Fibroblast of mammary gland (primary cell): ENCODE data around the gene CCR6.
"Not testable (repeated sequence)": the region's sequence is repeated elsewhere in the genome, so short reads cannot be mapped to it uniquely, and the experiment has no call there.

Source experiments
- DNase-seq: peaks from one replicate; pipeline ENCODE4 v3.0.0-alpha.2; 2010; ENCODE audit warnings: low read depth
- H3K4me3 ChIP-seq: 2 replicates; pipeline ENCODE4 v1.5.1; 2011; ENCODE audit warnings: low read depth, mild to moderate bottlenecking, low read length, moderate library complexity; ENCODE audit not compliant: control insufficient read depth
- TF ChIP-seq, protein P1 (sequence below): conservative IDR thresholded peaks from 2 replicates; pipeline ENCODE4 v1.5.1; 2011; ENCODE audit warnings: low read depth, low read length, inconsistent platforms; ENCODE audit not compliant: control insufficient read depth, insufficient read depth

Gene CCR6

DNA sequence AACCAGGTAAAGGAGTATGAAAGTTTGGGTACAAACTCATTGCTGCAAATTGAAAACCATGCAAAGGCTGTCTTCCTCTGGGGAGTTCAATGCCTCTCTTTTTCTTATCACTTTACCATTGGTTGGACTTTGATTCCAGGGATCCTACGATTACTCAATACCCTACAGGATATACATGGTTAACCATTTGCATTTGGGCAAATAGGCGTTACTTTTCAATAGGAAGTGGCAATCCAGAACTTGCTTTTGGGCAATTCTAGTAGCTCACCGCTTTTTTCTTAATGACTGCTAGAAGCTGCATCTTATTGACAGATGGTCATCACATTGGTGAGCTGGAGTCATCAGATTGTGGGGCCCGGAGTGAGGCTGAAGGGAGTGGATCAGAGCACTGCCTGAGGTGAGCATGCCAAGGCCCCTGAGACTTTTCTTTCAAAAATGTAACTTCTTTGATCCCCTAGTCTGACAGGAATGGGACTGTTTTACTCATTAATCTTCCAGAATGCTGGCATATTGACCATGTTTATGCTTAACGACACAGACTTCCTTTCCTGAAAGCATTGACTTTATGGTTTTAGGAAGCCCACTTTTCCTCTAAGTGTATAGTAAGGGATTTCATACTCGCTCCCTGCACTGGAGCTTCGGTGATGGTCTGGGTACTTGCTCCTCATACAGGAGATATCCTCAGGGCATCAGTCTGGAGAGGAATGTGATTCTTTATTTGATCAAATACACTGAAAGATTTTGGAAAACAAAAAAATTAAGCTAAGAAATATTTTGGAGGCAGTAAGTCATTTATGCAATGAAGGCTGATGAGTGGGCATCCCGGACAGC is at the start of gene CCR6:
Gene CCR6, plus strand, starts transcription at position 270 of the 831 bp plus-strand sequence. CDS start 13,039 bp downstream, outside the sequence.
- H3K4me3 ChIP-seq = no peak within 1 kb of the TSS

DNA sequence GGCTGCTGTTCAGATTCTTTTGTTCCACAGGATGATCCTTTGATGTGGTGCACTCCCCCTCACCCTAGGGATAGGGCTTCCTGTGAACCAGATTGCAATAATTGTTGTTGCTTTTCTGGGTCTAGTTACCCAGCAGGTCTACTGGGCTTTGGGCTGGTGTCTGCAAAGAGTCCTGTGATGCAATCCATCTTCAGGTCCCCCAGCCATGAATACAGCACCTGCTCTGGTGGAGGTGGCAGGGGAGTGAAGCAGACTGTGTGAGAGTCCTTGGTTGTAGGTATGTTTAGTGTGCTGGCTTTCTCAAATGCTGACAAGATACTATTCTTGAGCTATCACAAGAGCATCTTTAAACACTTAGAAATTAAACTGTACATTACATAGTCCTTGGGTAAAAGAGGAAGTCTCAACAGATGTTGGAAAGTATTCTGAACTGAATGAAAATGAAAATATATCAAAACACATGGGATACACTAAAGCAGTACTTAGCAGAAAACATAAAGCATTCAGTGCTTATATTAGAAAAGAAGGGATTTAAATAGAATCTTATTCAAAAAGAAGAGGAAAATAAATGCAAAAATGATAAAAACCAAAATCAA is 49.1 kb upstream of the CCR6 start:
- no peak overlapping the region for H3K4me3 ChIP-seq
- TF ChIP-seq, protein P1, sequence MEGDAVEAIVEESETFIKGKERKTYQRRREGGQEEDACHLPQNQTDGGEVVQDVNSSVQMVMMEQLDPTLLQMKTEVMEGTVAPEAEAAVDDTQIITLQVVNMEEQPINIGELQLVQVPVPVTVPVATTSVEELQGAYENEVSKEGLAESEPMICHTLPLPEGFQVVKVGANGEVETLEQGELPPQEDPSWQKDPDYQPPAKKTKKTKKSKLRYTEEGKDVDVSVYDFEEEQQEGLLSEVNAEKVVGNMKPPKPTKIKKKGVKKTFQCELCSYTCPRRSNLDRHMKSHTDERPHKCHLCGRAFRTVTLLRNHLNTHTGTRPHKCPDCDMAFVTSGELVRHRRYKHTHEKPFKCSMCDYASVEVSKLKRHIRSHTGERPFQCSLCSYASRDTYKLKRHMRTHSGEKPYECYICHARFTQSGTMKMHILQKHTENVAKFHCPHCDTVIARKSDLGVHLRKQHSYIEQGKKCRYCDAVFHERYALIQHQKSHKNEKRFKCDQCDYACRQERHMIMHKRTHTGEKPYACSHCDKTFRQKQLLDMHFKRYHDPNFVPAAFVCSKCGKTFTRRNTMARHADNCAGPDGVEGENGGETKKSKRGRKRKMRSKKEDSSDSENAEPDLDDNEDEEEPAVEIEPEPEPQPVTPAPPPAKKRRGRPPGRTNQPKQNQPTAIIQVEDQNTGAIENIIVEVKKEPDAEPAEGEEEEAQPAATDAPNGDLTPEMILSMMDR = no peak
- no peak for DNase-seq

More for the DNA sequence above, at the start of gene CCR6:
- no peak for DNase-seq
- TF ChIP-seq, protein P1 = no peak

DNA sequence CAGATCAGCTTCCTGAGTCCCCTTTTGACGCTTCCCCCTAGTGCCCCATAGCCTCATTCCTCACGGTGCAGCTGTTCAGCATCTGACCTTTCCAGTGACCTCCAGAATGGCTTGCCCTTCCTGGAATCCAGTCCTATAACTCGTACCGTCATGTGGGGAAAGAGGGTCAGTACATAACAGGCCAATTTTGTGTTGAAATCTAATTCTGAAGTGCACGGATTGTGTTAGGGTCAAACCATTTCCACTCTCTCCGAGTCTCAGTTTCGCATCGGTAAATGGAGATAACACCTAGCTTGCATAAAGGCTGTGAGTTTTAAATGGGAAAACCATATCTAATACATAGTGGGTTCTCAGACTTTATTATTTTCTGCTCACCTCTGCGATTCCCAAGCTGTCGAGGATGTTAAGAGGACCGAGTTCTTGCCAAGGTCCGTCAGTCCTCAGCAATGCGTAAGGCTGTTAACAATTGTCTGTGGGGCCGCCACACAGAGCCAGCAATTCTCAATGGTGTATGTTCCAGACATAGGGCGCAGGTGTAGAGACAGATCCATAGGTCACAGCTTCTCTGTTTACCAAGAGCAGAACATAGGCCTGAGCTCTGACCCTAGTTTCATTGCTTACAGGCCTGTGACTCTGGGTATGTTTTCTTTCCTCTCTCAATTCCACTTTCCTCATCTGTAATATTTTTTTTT is 45.5 kb upstream of the CCR6 start:
- DNase-seq = no peak
- TF ChIP-seq, protein P1 = no peak
- H3K4me3 ChIP-seq = no peak overlapping the region

DNA sequence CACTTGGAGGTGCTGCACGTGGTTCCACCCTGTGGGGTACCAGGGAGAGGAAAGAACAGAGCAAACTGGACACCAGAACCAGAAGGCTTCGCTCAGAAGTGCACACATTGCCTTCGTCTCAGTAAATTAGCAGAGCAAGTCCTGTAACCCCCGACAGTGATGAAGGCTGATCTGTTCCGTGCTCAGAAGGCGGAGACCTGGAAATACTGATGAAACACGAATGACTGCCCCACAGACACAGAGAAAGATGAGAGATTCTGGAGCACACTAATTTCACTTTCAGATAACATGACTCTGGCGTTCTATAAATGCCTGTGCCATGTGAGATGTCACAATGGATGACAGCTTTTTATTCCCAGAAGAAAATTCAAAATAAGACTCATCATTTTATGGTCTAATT is 44.2 kb upstream of the CCR6 start:
- DNase-seq = no peak
- TF ChIP-seq, protein P1 = no peak
- no peak overlapping the region for H3K4me3 ChIP-seq

DNA sequence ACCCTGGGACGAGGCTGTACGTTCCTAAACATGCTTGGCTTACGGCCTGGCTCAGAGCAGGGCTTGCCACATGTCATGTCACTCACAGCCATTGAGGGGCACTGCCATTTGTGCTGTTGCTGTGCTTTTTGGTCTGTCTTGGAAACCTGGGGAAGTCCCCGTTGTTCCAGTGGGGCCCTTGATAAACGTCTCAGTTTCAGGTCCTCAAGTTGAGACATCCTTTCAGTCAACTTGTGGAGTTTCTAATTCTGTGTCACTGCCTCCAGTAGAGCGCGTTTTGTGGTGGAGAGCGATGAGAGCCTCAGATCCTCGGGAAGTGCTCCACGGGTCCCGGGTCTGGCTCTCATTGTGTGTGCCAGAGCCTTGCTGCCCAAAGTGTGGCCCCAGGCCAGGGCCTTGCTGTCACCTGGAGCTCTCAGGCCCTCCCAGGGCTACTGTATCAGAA is 43.0 kb upstream of the CCR6 start:
- no peak for DNase-seq
- no peak overlapping the region for H3K4me3 ChIP-seq
- TF ChIP-seq, protein P1 = no peak

DNA sequence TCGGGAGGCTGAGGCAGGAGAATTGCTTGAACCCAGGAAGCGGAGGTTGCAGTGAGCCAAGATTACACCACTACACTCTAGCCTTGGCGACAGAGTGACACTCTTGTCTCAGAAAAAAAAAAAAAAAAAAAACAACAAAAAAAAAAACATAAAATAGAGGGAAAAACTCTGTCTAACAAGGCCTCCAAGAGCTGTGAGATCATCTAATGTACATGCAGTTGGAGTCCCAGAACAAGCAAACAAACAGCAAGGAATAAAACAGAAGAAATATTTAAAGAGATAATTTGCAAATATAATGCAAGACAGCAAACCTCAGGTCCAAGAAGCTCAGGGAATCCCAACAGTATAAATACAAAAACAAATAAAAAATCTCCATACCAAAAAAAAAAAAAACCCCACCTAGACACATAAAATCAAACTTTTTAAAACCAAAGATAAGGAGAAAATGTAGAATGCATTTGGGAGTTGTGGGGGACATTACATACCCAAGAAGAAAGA is 35.0 kb upstream of the CCR6 start:
- DNase-seq = no peak
- TF ChIP-seq, protein P1 = no peak

DNA sequence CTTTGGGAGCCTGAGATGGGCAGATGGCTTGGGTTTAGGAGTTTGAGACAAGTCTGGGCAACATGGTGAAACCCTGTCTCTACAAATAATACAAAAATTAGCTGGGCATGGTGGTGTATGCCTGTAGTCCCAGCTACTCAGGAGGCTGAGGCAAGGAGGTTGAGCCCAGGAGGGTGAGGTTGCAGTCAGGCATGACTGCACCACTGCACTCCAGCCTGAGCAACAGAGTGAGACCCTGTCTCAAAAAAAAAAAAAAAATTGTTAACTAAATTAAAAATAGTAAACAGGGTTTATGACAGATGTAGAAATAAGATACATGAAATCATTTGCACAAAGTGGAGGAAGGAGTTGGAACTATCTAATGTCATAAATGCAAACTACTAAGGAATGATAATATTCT is 34.2 kb upstream of the CCR6 start:
- not testable (repeated sequence) for DNase-seq, H3K4me3 ChIP-seq

More for the DNA sequence above, 35.0 kb upstream of the CCR6 start:
- no peak overlapping the region for H3K4me3 ChIP-seq
